Stimulated activated CD8-positive, alpha-beta memory T cell treated with anti-CD3 and anti-CD28 coated beads, Interleukin-4, amount 100 ng/mL, for 4 hours (primary cell): ENCODE results near the gene RNASE8.
"Not testable (repeated sequence)": the region's sequence is repeated elsewhere in the genome, so short reads cannot be mapped to it uniquely, and the experiment has no call there.

Source experiments
- DNase-seq, 2 donors: peaks; one replicate each; pipeline ENCODE4 v3.0.0-alpha.2; 2020; ENCODE audit warnings: low read depth in 2 of 2, low spot score in 1 of 2

Gene RNASE8

GRCh38 chr14:21057803-21058675 is at the start of gene RNASE8:
RNASE8 (plus strand) TSS chr14:21057822; CDS start chr14:21057893, 71 bp downstream.
- no peak for DNase-seq

GRCh38 chr14:21009721-21010120 is 47.9 kb upstream of the RNASE8 start:
- DNase-seq: not testable (repeated sequence)

- no peak for DNase-seq
These were observed 46.5 kb upstream of the RNASE8 start for GRCh38 chr14:21011136-21011535.

GRCh38 chr14:21014761-21015190 is 42.8 kb upstream of the RNASE8 start:
- peak; percentile 54 to 74 for DNase-seq

- DNase-seq: no peak
These were observed 42.3 kb upstream of the RNASE8 start for GRCh38 chr14:21015312-21015711.

- DNase-seq: no peak
These were observed 41.0 kb upstream of the RNASE8 start for GRCh38 chr14:21016413-21017190.

- no peak for DNase-seq
These were observed 39.9 kb upstream of the RNASE8 start for GRCh38 chr14:21017528-21018245.

- DNase-seq: no peak
These were observed 39.3 kb upstream of the RNASE8 start for GRCh38 chr14:21018286-21018685.

- DNase-seq: no peak
These were observed 38.8 kb upstream of the RNASE8 start for GRCh38 chr14:21018781-21019180.

GRCh38 chr14:21019366-21019765 is 38.3 kb upstream of the RNASE8 start:
- no peak for DNase-seq

- no peak for DNase-seq
These were observed 36.6 kb upstream of the RNASE8 start for GRCh38 chr14:21020977-21021545.

GRCh38 chr14:21022686-21023085 is 34.9 kb upstream of the RNASE8 start:
- DNase-seq: no peak

- no peak for DNase-seq
These were observed 34.4 kb upstream of the RNASE8 start for GRCh38 chr14:21023174-21023573.

- DNase-seq: no peak
These were observed 33.6 kb upstream of the RNASE8 start for GRCh38 chr14:21023817-21024584.

GRCh38 chr14:21024585-21025370 is 32.8 kb upstream of the RNASE8 start, which contains the start of gene NDRG2:
NDRG2 (minus strand) TSS chr14:21025061; CDS start chr14:21023315, 1,746 bp downstream.
- peak; percentile 32 to 53 for DNase-seq

GRCh38 chr14:21025371-21026273 is 32.0 kb upstream of the RNASE8 start:
- no peak for DNase-seq

GRCh38 chr14:21026274-21026987 is 31.2 kb upstream of the RNASE8 start:
- no peak for DNase-seq

GRCh38 chr14:21026988-21027315 is 30.7 kb upstream of the RNASE8 start:
- DNase-seq: no peak
